ENCODE data around the gene TRAF4.

TRAF4 gene

DNA sequence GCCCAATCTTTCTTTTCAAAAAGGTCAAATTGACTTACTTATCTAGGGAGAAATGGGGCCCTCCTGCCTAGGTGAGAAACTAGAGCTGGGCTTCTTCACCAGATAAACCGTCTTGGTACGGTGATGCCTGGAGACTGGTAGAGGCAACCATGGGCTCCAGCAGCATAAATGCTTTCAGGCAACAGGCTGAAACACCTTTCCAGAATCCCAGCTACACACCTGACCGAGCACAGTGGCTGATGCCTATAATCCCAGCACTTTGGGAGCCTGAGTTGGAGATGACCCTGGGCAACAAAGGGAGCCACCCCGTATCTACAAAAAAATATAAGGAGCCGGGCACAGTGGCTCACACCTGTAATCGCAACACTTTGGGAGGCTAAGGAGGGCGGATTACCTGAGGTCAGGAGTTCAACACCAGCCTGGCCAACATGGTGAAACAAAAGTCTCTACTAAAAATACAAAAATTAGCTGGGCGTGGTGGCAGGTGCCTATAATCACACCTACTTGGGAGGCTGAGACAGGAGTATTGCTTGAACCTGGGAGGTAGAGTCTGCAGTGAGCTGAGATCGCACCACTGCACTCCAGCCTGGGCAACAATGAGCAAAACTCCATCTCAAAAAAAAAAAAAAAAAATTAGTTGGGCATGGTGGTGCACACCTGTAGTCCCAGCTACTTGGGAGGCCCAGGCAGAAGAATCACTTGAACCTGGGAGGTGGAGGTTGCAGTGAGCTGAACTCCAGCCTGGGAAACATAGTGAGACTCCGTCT, 8.0 kb downstream of the TRAF4 start:
- H3K9ac ChIP-seq (ENCODE audit: low read length in 2 of 2) = no peak overlapping the region
- H3K36me3 ChIP-seq (ENCODE audit: control insufficient read depth in 2 of 2, insufficient read depth in 2 of 2, low read length in 2 of 2) = peaks cover 2 to 9% of the 10 kb centered on the region in 2 donors
- no peak overlapping the region for H3K27ac ChIP-seq (ENCODE audit: low read length)
- no peaks in the 10 kb centered on the region for H3K9me3 ChIP-seq (ENCODE audit: control insufficient read depth in 2 of 2, low read length in 2 of 2)
- no peaks in the 10 kb centered on the region for H3K27me3 ChIP-seq (ENCODE audit: control insufficient read depth in 1 of 2, insufficient read depth in 2 of 2, low read length in 2 of 2)
- no peak overlapping the region for H3K4me3 ChIP-seq (ENCODE audit: low read length in 2 of 2)
- peaks cover 14% of the 10 kb centered on the region for H3K4me1 ChIP-seq (ENCODE audit: control insufficient read depth, insufficient read depth, low read length)

DNA sequence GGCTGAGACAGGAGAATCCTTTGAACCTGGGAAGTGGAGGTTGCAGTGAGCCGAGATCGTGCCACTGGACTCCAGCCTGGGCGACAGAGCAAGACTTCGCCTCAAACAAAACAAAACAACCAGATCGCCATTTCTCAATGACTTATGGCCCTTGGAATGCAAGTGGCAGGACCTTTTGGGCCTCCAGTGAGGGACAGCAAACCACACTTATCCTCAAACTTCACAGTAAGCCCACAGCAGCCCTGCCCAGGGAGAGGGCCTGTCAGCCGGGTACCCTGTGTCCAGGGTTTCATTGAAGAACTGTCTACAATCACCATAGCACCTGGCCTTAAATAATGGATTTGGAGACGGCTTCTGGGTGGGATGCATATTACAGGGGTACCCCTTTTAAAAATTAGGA, 11.7 kb downstream of the TRAF4 start:
- H3K4me1 ChIP-seq (ENCODE audit: control insufficient read depth, insufficient read depth, low read length) = no peaks in the 10 kb centered on the region
- H3K4me3 ChIP-seq (ENCODE audit: low read length in 2 of 2) = no peak overlapping the region
- H3K27ac ChIP-seq (ENCODE audit: low read length) = no peak overlapping the region

DNA sequence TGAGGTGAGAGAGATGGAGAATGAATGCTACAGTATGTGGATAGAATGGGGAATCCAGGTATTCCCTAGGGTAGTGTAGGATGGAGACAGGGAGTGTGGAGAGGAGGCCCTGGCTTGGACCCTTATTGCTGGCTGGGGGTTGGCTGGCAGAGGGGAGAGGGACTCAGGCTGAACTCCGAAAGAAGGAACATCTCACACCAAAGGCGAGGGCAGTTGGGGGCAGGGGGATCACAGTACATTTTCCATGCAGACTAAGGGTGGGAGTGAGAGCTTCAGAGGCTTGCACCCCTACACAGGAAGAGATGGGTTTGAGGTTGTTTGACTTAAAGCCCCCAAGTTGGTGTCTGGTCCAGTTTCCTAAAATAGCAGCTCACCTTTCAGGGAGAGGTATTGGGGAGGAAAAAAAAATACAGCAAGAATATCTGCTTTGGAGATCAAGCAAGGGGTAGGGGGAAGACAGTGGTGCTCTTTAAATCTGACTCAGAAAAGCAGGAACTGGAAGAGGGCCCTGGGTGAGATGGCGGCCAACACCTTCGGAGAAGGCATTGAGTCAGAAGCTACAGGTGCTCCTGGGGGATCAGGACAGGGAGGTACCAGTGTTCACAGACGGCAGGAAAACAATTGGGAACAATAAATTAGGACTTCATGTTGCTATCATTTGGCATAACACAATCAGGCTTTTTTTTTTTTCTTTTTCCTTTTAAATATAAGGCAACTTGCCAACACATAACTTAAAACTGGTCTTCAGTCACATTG, 12.4 kb downstream of the TRAF4 start:
- peaks cover under 1% of the 10 kb centered on the region for H3K4me1 ChIP-seq (ENCODE audit: control insufficient read depth, insufficient read depth, low read length)
- no peak overlapping the region for H3K27ac ChIP-seq (ENCODE audit: low read length)
- no peaks in the 10 kb centered on the region for H3K9me3 ChIP-seq (ENCODE audit: control insufficient read depth in 2 of 2, low read length in 2 of 2)
- no peak overlapping the region for H3K4me3 ChIP-seq (ENCODE audit: low read length in 2 of 2)
- peaks cover 19 to 26% of the 10 kb centered on the region in 2 donors for H3K36me3 ChIP-seq (ENCODE audit: control insufficient read depth in 2 of 2, insufficient read depth in 2 of 2, low read length in 2 of 2)
- H3K9ac ChIP-seq (ENCODE audit: low read length in 2 of 2) = no peak overlapping the region
- no peaks in the 10 kb centered on the region for H3K27me3 ChIP-seq (ENCODE audit: control insufficient read depth in 1 of 2, insufficient read depth in 2 of 2, low read length in 2 of 2)

More for the DNA sequence above, 11.7 kb downstream of the TRAF4 start:
- no peak overlapping the region for H3K9ac ChIP-seq (ENCODE audit: low read length in 2 of 2)
- H3K9me3 ChIP-seq (ENCODE audit: control insufficient read depth in 2 of 2, low read length in 2 of 2) = no peaks in the 10 kb centered on the region
- peaks cover 19 to 26% of the 10 kb centered on the region in 2 donors for H3K36me3 ChIP-seq (ENCODE audit: control insufficient read depth in 2 of 2, insufficient read depth in 2 of 2, low read length in 2 of 2)
- H3K27me3 ChIP-seq (ENCODE audit: control insufficient read depth in 1 of 2, insufficient read depth in 2 of 2, low read length in 2 of 2) = no peaks in the 10 kb centered on the region

DNA sequence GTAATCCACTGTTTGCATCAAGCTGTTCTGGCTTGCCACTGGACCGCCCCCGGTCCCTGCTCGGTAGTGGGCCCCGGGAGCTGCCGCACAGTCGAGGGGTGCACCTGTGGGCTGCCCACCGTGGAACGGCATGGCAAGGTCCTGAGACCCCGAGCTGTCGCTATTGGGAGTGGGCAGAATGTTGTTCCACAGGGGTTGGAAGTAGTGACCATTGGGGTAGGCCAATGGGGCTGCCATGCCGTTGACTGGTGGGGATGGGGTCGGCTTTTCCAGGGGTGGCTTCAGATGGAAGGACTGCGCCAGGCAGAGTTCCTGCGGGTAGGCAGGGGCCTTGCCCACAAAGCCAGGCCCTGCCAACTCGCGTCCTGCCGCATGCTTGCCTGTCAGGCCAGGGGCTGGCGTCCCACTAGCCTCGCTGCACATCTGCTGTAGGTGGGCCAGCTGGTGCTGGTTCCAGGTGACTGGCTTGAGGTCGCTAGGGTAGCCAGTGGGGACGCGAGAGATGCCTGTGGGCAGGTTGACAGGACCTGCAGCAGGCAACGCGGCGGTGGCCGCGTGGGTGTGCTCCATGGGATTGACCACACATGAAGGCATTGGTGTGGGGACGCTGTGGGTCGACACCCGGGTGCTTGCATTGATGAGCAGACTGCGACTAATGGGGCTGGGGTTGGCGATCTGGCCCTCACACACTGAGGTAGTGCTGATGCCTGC, 14.8 kb downstream of the TRAF4 start:
- H3K4me3 ChIP-seq (ENCODE audit: low read length in 2 of 2) = no peak overlapping the region
- peaks cover 5% of the 10 kb centered on the region for H3K4me1 ChIP-seq (ENCODE audit: control insufficient read depth, insufficient read depth, low read length)
- no peaks in the 10 kb centered on the region for H3K9me3 ChIP-seq (ENCODE audit: control insufficient read depth in 2 of 2, low read length in 2 of 2)
- no peak overlapping the region for H3K9ac ChIP-seq (ENCODE audit: low read length in 2 of 2)
- H3K27me3 ChIP-seq (ENCODE audit: control insufficient read depth in 1 of 2, insufficient read depth in 2 of 2, low read length in 2 of 2) = no peaks in the 10 kb centered on the region
- no peak overlapping the region for H3K27ac ChIP-seq (ENCODE audit: low read length)
- peaks cover 24 to 29% of the 10 kb centered on the region in 2 donors for H3K36me3 ChIP-seq (ENCODE audit: control insufficient read depth in 2 of 2, insufficient read depth in 2 of 2, low read length in 2 of 2)

DNA sequence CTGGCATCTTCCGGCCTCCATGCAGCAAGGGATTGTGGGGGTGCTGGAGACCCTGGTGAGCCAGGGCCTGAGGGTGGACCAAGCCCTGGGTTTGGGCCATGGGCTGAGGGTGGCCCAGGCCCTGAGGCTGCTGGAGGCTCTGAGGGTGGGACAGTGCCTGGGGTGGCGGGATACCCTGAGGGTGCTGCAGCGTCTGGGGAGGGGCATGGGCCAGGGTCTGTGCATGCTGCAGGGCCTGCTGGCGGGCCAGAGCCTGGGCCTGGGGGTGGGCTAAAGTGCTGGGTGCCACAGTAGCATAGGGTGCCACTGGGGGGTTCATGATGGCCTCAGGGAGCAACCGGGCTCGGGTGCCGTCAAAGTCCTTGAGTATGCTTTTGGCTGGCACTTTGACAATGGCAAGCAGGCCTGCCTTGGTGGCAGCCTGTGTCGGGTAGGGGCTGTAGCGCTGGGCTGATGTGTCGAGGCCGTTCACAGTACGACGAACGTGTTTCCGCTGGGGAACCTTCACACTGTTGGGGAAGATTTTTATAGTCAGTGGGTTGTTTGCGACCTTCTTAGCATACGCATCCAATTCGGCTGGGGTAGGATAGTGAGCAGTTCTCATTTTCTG, 15.6 kb downstream of the TRAF4 start:
- Histone ChIP-seq H3K36me3 (ENCODE audit: control insufficient read depth in 2 of 2, insufficient read depth in 2 of 2, low read length in 2 of 2) (peaks cover 24 to 29% of the 10 kb centered on the region in 2 donors), H3K4me3 (ENCODE audit: low read length in 2 of 2) (no peak overlapping the region), H3K4me1 (ENCODE audit: control insufficient read depth, insufficient read depth, low read length) (peaks cover 5% of the 10 kb centered on the region), H3K27ac (ENCODE audit: low read length) (no peak overlapping the region), H3K9ac (ENCODE audit: low read length in 2 of 2) (no peak overlapping the region), H3K9me3 (ENCODE audit: control insufficient read depth in 2 of 2, low read length in 2 of 2) (no peaks in the 10 kb centered on the region), H3K27me3 (ENCODE audit: control insufficient read depth in 1 of 2, insufficient read depth in 2 of 2, low read length in 2 of 2) (no peaks in the 10 kb centered on the region)

DNA sequence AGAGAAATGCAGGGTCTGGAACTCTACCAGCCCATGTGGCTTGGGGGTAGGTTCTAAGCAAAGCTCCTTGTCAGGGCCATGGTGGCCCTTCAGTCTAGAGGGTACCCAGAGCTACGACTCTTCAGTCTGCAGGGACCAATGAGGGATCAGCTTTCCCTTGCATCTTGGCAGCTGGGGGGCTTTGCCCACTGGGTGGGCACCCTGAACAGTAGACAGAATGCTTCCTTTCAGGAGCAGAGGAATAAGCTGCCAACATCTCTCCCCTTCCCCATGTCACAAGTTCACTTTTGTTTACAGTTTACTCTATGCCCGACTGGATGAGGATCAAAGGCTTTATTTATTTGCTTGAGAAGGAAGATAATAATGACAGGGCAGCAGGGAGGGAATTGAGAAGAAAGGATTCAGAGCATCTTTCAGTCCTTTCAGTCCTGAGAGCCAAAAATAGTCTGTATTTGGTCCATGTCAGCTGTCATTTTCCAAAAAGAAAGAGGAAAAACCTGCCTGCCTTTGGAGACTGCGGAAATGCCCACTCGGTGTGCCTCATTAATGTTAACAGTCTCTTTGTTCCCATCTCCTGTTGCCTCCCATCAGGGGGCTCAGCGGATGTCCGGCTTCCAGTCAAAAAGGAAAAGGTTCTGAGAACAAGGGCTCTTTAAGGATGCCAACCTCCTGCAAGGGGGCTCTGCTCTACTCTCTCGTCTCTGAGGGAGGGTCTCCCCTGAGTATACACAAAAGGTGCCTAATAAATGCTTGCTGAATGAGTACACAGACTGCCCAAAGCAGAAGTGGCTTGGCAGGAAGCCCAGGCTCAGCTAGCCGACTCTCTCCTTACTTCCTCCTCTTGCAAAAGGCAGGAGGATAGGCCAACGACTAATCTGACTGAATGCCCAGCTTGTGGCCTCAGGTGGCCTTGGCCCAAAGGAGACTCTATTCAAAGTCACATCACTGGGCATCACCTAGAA, 17.1 kb downstream of the TRAF4 start:
- no peak overlapping the region for H3K9ac ChIP-seq (ENCODE audit: low read length in 2 of 2)
- H3K36me3 ChIP-seq (ENCODE audit: control insufficient read depth in 2 of 2, insufficient read depth in 2 of 2, low read length in 2 of 2) = peaks cover 28 to 29% of the 10 kb centered on the region in 2 donors
- H3K4me3 ChIP-seq (ENCODE audit: low read length in 2 of 2) = no peak overlapping the region
- peaks cover 5% of the 10 kb centered on the region for H3K4me1 ChIP-seq (ENCODE audit: control insufficient read depth, insufficient read depth, low read length)
- no peaks in the 10 kb centered on the region for H3K27me3 ChIP-seq (ENCODE audit: control insufficient read depth in 1 of 2, insufficient read depth in 2 of 2, low read length in 2 of 2)
- H3K9me3 ChIP-seq (ENCODE audit: control insufficient read depth in 2 of 2, low read length in 2 of 2) = no peaks in the 10 kb centered on the region
- H3K27ac ChIP-seq (ENCODE audit: low read length) = no peak overlapping the region

DNA sequence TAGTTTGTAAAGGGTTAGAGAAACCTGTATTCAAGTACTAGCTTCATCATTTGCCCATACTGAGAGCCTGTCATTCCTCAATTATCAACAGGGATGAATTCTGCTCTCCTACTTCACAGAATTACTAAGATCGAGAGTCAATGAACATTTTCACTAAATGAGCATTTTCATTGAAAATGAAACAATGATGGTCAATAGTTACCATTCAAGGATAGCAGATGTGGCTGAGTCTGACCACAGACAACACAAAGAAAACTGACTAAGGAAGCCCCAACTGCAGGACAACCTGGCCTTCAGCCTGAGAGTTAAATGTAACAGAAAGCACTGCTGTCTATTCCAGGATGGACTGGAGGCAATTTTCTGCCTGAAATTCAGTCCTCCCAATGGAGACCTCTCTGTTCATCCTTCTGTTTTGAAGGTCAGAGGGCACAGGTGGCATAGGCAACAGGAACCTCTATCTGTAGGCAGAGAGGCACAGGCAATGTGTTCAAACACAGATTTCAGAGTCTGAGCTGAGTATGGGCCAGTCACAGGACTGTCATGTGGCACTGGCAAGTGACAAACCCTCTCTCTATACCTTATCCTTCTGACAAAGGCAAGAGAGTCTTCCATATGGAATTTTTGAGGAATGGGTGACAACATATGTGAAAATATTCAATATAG, 19.5 kb downstream of the TRAF4 start:
- Histone ChIP-seq H3K27me3 (ENCODE audit: control insufficient read depth in 1 of 2, insufficient read depth in 2 of 2, low read length in 2 of 2) (no peaks in the 10 kb centered on the region), H3K36me3 (ENCODE audit: control insufficient read depth in 2 of 2, insufficient read depth in 2 of 2, low read length in 2 of 2) (peaks cover 19 to 27% of the 10 kb centered on the region in 2 donors), H3K4me3 (ENCODE audit: low read length in 2 of 2) (no peak overlapping the region), H3K9ac (ENCODE audit: low read length in 2 of 2) (peak overlapping the region in 1 of 2 donors; percentile 13), H3K27ac (ENCODE audit: low read length) (no peak overlapping the region), H3K4me1 (ENCODE audit: control insufficient read depth, insufficient read depth, low read length) (peaks cover 5% of the 10 kb centered on the region), H3K9me3 (ENCODE audit: control insufficient read depth in 2 of 2, low read length in 2 of 2) (no peaks in the 10 kb centered on the region)

DNA sequence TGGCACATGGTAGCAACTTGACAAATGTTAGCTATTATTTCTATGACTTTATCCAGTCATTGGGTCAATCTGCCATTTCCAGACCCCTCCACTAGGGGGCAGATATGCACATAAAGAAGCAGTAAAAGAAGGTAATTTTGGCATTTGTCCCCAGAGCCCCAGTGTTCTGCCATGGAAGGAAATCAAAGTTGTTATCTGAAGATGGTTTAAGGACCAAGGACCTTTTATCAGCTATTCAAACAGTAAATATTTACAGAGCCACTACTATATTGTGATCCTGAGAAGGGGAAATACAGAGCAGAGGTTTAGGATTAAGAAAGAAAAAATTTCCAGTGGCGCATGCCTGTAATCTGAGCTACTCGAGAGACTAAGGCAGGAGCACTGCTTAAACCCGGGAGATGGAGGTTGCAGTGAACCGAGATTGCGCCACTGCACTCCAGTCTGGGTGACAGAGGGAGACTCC, 20.0 kb downstream of the TRAF4 start:
- no peaks in the 10 kb centered on the region for H3K9me3 ChIP-seq (ENCODE audit: control insufficient read depth in 2 of 2, low read length in 2 of 2)
- peaks cover 5% of the 10 kb centered on the region for H3K4me1 ChIP-seq (ENCODE audit: control insufficient read depth, insufficient read depth, low read length)
- H3K27ac ChIP-seq (ENCODE audit: low read length) = no peak overlapping the region
- H3K9ac ChIP-seq (ENCODE audit: low read length in 2 of 2) = no peak overlapping the region
- no peaks in the 10 kb centered on the region for H3K27me3 ChIP-seq (ENCODE audit: control insufficient read depth in 1 of 2, insufficient read depth in 2 of 2, low read length in 2 of 2)
- H3K4me3 ChIP-seq (ENCODE audit: low read length in 2 of 2) = no peak overlapping the region
- H3K36me3 ChIP-seq (ENCODE audit: control insufficient read depth in 2 of 2, insufficient read depth in 2 of 2, low read length in 2 of 2) = peaks cover 13 to 22% of the 10 kb centered on the region in 2 donors

DNA sequence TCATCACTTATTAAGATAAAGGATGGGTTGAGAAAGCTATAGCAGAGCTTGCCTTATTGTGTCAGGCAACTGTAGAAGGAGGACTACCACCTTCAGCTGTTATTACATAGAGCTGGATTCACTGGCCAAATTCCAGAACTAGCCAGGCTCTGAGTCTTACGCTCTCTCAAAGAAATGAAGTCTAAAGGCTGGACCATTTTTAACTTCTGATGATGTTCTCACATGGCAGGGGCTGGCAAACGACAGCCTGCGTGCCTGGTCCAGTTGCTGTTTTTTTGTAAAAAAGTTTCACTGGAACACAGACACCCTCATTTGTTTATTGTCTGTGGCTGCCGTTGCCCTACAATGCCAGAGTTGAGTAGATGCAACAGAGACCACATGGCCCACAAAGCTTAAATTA, 21.2 kb downstream of the TRAF4 start:
- Histone ChIP-seq H3K27ac (ENCODE audit: low read length) (no peak overlapping the region), H3K27me3 (ENCODE audit: control insufficient read depth in 1 of 2, insufficient read depth in 2 of 2, low read length in 2 of 2) (no peaks in the 10 kb centered on the region), H3K9me3 (ENCODE audit: control insufficient read depth in 2 of 2, low read length in 2 of 2) (no peaks in the 10 kb centered on the region), H3K36me3 (ENCODE audit: control insufficient read depth in 2 of 2, insufficient read depth in 2 of 2, low read length in 2 of 2) (peaks cover 5 to 15% of the 10 kb centered on the region in 2 donors), H3K4me1 (ENCODE audit: control insufficient read depth, insufficient read depth, low read length) (peaks cover 5% of the 10 kb centered on the region), H3K9ac (ENCODE audit: low read length in 2 of 2) (peak overlapping the region in 1 of 2 donors; percentile 14), H3K4me3 (ENCODE audit: low read length in 2 of 2) (no peak overlapping the region)

Measured in stomach smooth muscle (tissue), 2 donors.